Lower leg skin (tissue), 3 donors: ENCODE measurements around the gene NPC1L1.

Experiments
- CTCF ChIP-seq, 3 donors: fragments of 450-650 bp; IDR thresholded peaks; one replicate each; pipeline ENCODE4 v1.5.1; 2016; ENCODE audit warnings: antibody characterized with exemption in 3 of 3, mild to moderate bottlenecking in 3 of 3, moderate library complexity in 2 of 3
- POLR2A ChIP-seq, 2 donors: fragments of 450-650 bp; IDR thresholded peaks; one replicate each; pipeline ENCODE4 v1.6.1; 2016 to 2017; ENCODE audit warnings: antibody characterized with exemption in 2 of 2, mild to moderate bottlenecking in 1 of 2, moderate library complexity in 1 of 2

- no peak for TF ChIP-seq CTCF (IDR thresholded peaks at IDR 0.05)
- TF ChIP-seq POLR2A (IDR thresholded peaks at IDR 0.05) = no peak
Measured at GRCh38 chr7:44537442-44537841, 3.7 kb downstream of the NPC1L1 start.
